Measurements from ENCODE around the gene TMEM260. TPM values are rescaled to one million over a fixed set of nuclear protein-coding genes. Genes with fewer than 3 reads are reported as not detected.

The TMEM260 gene
- total RNA-seq (2014; rRNA removed; shearing (Covaris generic)): 13.2 and 22.9 TPM in 2 replicates
- polyA plus RNA-seq (2016; fragmentation: Nextera tagmentation; extraction: Ambion mirVana): 12.7 and 13.3 TPM in 2 replicates
- long read RNA-seq, partial matches to known transcripts: 0 of 4 reads
- long read RNA-seq, other reads (novel, unspliced or antisense): 3 of 4 reads

DNA sequence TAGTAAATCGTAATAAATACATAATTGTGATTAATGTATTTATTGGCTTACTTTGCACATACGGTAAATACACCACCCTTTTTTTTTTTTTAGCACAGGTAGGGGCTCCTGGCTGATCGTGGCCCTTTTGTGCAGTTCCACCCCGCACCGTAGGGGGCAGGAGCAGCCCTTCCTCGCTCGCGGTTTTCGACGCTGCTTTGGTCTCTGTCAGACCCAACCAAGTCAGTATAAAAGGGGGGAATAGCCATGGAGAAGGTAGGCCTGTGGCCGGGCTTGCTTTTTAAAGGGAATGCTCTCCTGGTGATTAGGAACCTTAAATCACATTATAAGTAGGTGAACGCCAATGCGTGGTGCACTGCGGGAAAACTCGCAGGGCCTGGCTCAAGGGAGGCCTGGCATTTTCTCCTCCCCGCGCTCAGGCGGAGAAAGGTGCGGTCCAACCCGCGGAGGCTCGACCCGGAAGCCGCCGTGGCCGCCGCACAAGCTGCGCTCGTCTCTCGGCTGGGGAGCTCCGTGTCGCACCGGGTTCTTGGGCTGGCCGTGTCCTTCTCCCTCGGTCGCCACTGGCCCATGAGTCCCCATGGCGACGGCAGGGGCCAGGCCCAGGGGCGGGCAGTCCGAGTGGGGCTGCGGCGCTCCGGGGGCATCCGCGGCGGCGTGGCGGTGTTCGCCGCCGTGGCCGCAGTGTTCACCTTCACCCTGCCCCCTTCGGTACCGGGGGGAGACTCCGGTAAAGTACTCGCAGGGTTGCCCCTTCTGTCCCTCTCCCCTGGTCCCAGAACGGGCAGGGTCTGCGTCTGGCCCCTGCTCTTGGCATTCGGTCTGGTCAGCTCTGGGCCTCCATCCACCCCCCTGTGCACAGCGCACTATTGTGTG lies at the start of gene TMEM260:
Gene TMEM260 (plus strand): TSS at position 454 of the 876 bp plus-strand sequence. CDS start 117 bp downstream, at position 571.
- H3K27me3 ChIP-seq (ENCODE audit: insufficient read depth): no peaks in the 10 kb centered on the region
- peaks cover 12% of the 10 kb centered on the region; the same call in 1 of the 2 replicates for H4K20me1 ChIP-seq (replicated peaks; ENCODE audit: insufficient read depth)
- peaks cover 15% of the 10 kb centered on the region for H3K4me1 Mint-ChIP-seq
- no peaks in the 10 kb centered on the region for H3K9me3 Mint-ChIP-seq
- ATAC-seq: peak; percentile 92
- no peaks in the 10 kb centered on the region for H3F3A ChIP-seq (replicated peaks; ENCODE audit: low read depth)
- H3K27ac Mint-ChIP-seq: peak within 1 kb of the TSS; percentile 100
- H3K27me3 Mint-ChIP-seq (ENCODE audit: insufficient read depth, low read depth, poor library complexity): no peaks in the 10 kb centered on the region
- DNase-seq (ENCODE audit: low spot score): peak; percentile 94
- peaks cover 46% of the 10 kb centered on the region for H3K79me2 ChIP-seq (replicated peaks; ENCODE audit: insufficient read depth)
- peak within 1 kb of the TSS; percentile 21; the same call in 1 of the 2 replicates for H3K27ac ChIP-seq (ENCODE audit: low read depth)
- H3K9me2 ChIP-seq (ENCODE audit: insufficient read depth): no peaks in the 10 kb centered on the region; the same call in 1 of the 2 replicates
- peak within 1 kb of the TSS; percentile 96 for H3K4me3 ChIP-seq
- no peaks in the 10 kb centered on the region for H3K36me3 Mint-ChIP-seq (ENCODE audit: low read depth)
- peak within 1 kb of the TSS; percentile 99 for H3K4me2 ChIP-seq
- TF ChIP-seq, protein P1, sequence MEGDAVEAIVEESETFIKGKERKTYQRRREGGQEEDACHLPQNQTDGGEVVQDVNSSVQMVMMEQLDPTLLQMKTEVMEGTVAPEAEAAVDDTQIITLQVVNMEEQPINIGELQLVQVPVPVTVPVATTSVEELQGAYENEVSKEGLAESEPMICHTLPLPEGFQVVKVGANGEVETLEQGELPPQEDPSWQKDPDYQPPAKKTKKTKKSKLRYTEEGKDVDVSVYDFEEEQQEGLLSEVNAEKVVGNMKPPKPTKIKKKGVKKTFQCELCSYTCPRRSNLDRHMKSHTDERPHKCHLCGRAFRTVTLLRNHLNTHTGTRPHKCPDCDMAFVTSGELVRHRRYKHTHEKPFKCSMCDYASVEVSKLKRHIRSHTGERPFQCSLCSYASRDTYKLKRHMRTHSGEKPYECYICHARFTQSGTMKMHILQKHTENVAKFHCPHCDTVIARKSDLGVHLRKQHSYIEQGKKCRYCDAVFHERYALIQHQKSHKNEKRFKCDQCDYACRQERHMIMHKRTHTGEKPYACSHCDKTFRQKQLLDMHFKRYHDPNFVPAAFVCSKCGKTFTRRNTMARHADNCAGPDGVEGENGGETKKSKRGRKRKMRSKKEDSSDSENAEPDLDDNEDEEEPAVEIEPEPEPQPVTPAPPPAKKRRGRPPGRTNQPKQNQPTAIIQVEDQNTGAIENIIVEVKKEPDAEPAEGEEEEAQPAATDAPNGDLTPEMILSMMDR (conservative IDR thresholded peaks at IDR 0.05; ENCODE audit: low read depth in 2 of 2): peak; percentile 73 to 78
- TF ChIP-seq EZH2phosphoT487 (IDR thresholded peaks at IDR 0.05; ENCODE audit: unreplicated experiment) (no peak), POLR2AphosphoS5 (IDR thresholded peaks at IDR 0.05; ENCODE audit: low read depth) (peak; percentile 88), CREB1 (CRISPR knock-in tag; IDR thresholded peaks at IDR 0.05; ENCODE audit: low read depth) (peak; percentile 48; the same call in 1 of the 2 replicates)
- peak within 1 kb of the TSS; percentile 38; the same call in 1 of the 2 replicates for H2AFZ ChIP-seq
- H3K36me3 ChIP-seq (ENCODE audit: insufficient read depth): no peaks in the 10 kb centered on the region
- peaks cover 10% of the 10 kb centered on the region; the same call in 1 of the 2 replicates for H3K4me1 ChIP-seq (ENCODE audit: insufficient read depth)
- H3K4me3 Mint-ChIP-seq: peak within 1 kb of the TSS; percentile 89

DNA sequence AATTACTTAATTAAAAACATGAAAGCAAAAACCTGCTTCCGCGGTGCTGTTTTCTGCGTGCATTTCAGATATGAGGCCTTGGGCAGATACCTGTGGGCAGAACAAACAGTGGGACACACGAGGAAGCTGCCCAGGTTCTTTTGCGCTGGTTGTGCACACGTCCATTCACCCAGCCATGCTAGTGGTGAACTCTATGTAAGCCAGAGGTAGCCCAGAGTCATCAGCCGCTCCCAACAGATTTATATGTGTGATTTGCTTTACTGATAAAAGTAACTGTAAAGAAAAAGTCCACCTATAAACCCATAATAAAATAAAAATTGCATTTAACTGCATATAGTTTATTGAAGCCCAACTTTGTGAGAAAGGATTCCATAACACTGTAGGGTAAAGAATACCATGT lies 47.1 kb upstream of the TMEM260 start:
- Mint-ChIP-seq H3K27ac (no peak overlapping the region), H3K36me3 (ENCODE audit: low read depth) (no peaks in the 10 kb centered on the region), H3K27me3 (ENCODE audit: insufficient read depth, low read depth, poor library complexity) (peaks cover 4% of the 10 kb centered on the region), H3K9me3 (no peaks in the 10 kb centered on the region), H3K4me1 (peaks cover 12% of the 10 kb centered on the region), H3K4me3 (no peak overlapping the region)
- ATAC-seq: no peak
- no peaks in the 10 kb centered on the region for H3F3A ChIP-seq (replicated peaks; ENCODE audit: low read depth)
- H3K4me1 ChIP-seq (ENCODE audit: insufficient read depth): peaks cover 5% of the 10 kb centered on the region; the same call in 1 of the 2 replicates
- H3K9me2 ChIP-seq (ENCODE audit: insufficient read depth): no peaks in the 10 kb centered on the region
- H2AFZ ChIP-seq: no peak overlapping the region
- H3K79me2 ChIP-seq (replicated peaks; ENCODE audit: insufficient read depth): no peaks in the 10 kb centered on the region
- TF ChIP-seq, protein P2, sequence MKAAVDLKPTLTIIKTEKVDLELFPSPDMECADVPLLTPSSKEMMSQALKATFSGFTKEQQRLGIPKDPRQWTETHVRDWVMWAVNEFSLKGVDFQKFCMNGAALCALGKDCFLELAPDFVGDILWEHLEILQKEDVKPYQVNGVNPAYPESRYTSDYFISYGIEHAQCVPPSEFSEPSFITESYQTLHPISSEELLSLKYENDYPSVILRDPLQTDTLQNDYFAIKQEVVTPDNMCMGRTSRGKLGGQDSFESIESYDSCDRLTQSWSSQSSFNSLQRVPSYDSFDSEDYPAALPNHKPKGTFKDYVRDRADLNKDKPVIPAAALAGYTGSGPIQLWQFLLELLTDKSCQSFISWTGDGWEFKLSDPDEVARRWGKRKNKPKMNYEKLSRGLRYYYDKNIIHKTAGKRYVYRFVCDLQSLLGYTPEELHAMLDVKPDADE (IDR thresholded peaks at IDR 0.05): no peak
- TF ChIP-seq POLR2AphosphoS5 (IDR thresholded peaks at IDR 0.05; ENCODE audit: low read depth) (no peak), STAT1 (IDR thresholded peaks at IDR 0.05; ENCODE audit: unreplicated experiment) (no peak), JUNB (IDR thresholded peaks at IDR 0.05; ENCODE audit: unreplicated experiment) (no peak), ZNF114 (CRISPR knock-in tag; IDR thresholded peaks at IDR 0.05) (no peak)
- TF ChIP-seq, protein P1 (conservative IDR thresholded peaks at IDR 0.05; ENCODE audit: low read depth in 2 of 2): no peak
- no peaks in the 10 kb centered on the region for H4K20me1 ChIP-seq (replicated peaks; ENCODE audit: insufficient read depth)
- H3K27me3 ChIP-seq (ENCODE audit: insufficient read depth): no peaks in the 10 kb centered on the region
- H3K4me3 ChIP-seq: no peak overlapping the region
- no peak overlapping the region for H3K4me2 ChIP-seq
- H3K36me3 ChIP-seq (ENCODE audit: insufficient read depth): no peaks in the 10 kb centered on the region
- DNase-seq (ENCODE audit: low spot score): no peak
- H3K27ac ChIP-seq (ENCODE audit: low read depth): no peak overlapping the region
